Loucy (cell line): ENCODE data around the gene RGS3.

ENCODE experiments used
- H2AFZ ChIP-seq: fragments of 200-600 bp; sonication (generic); 2 replicates; pipeline ENCODE4 v1.6.0; 2016; ENCODE audit warnings: antibody characterized with exemption, mild to moderate bottlenecking, low read length, moderate library complexity
- H3F3A ChIP-seq: fragments of 200-600 bp; 2 replicates; pipeline ENCODE4 v1.6.0; 2016; ENCODE audit warnings: antibody characterized with exemption, low read depth, mild to moderate bottlenecking
- H3K27me3 ChIP-seq: fragments of 200-600 bp; sonication (generic); 2 replicates; pipeline ENCODE4 v1.6.1; 2014; ENCODE audit warnings: low read length, mild to moderate bottlenecking; ENCODE audit not compliant: insufficient read depth, poor library complexity, severe bottlenecking
- H3K36me3 ChIP-seq: fragments of 200-600 bp; sonication (generic); 2 replicates; pipeline ENCODE4 v1.6.1; 2016; ENCODE audit warnings: low read length; ENCODE audit not compliant: insufficient read depth
- H3K4me1 ChIP-seq: fragments of 200-600 bp; sonication (generic); 2 replicates; pipeline ENCODE4 v1.5.1; 2014; ENCODE audit warnings: low read length, mild to moderate bottlenecking; ENCODE audit not compliant: insufficient read depth, poor library complexity, severe bottlenecking
- H3K4me2 ChIP-seq: fragments of 200-600 bp; sonication (generic); 2 replicates; pipeline ENCODE4 v1.6.0; 2014; ENCODE audit warnings: antibody characterized with exemption, low read length, low read depth, mild to moderate bottlenecking; ENCODE audit not compliant: poor library complexity, severe bottlenecking
- H3K4me3 ChIP-seq: fragments of 200-600 bp; sonication (generic); 2 replicates; pipeline ENCODE4 v1.5.1; 2014; ENCODE audit warnings: low read length, mild to moderate bottlenecking, mixed read lengths; ENCODE audit not compliant: poor library complexity, severe bottlenecking
- H3K79me2 ChIP-seq: fragments of 200-600 bp; sonication (generic); 2 replicates; pipeline ENCODE4 v1.6.1; 2014; ENCODE audit warnings: low read length; ENCODE audit not compliant: insufficient read depth
- H3K9ac ChIP-seq: fragments of 200-600 bp; sonication (generic); 2 replicates; pipeline ENCODE4 v1.6.0; 2014; ENCODE audit warnings: mild to moderate bottlenecking, low read depth, low read length, moderate library complexity; ENCODE audit not compliant: poor library complexity, severe bottlenecking
- H3K9me2 ChIP-seq: fragments of 200-600 bp; sonication (generic); replicated peaks from 2 replicates; pipeline ENCODE4 v1.6.1; 2016; ENCODE audit warnings: low read depth, low read length, mixed read lengths
- H3K9me3 ChIP-seq: fragments of 200-600 bp; sonication (generic); 2 replicates; pipeline ENCODE4 v1.6.1; 2014; ENCODE audit warnings: mild to moderate bottlenecking, antibody characterized with exemption, low read length, low read depth; ENCODE audit not compliant: insufficient read depth
- H4K20me1 ChIP-seq: fragments of 200-600 bp; sonication (generic); 2 replicates; pipeline ENCODE4 v1.6.0; 2014; ENCODE audit warnings: antibody characterized with exemption, low read length, mild to moderate bottlenecking; ENCODE audit not compliant: insufficient read depth, poor library complexity, severe bottlenecking
- EZH2phosphoT487 ChIP-seq: fragments of 200-600 bp; IDR thresholded peaks from 2 replicates; pipeline ENCODE4 v1.6.1; 2018; ENCODE audit warnings: antibody characterized with exemption, mild to moderate bottlenecking, moderate library complexity, borderline replicate concordance
- TF ChIP-seq, protein P1 (sequence below): fragments of 200-600 bp; sonication (generic); conservative IDR thresholded peaks from 2 replicates; pipeline ENCODE4 v1.5.1; 2014; ENCODE audit warnings: mild to moderate bottlenecking, antibody characterized with exemption, low read length

The RGS3 gene

DNA sequence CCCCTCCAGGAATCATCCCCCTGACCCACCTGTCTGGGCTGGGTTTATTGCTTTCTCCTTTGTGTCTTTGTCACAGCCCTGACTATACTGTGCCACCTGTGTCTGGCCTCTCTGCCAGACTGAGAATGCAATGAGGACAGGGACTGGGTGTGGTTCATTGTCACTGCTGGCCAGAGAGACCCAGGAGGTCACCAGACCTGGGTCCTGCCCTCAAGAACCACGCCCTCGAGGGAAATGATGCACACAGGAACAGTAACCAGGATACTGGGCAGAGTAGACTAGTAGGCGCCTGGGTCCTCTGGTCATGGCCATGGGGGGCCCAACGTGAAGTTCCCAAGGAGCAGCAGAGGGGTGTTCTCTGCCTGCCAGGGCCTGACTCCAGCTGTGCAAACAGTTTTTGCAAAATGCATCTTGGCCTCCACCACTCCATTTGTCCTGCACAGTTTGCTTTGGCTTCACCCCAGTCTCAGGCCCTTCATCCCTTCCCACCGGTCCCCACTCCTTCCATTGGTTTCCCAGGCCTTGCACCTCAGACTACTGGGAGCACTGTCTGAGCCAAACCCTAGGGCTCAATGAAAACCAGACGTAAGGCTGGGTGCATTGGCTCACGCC is 17.8 kb downstream of the RGS3 start:
- H4K20me1 ChIP-seq = no peaks in the 10 kb centered on the region
- no peak overlapping the region for H3K4me2 ChIP-seq
- no peak overlapping the region for H3K9ac ChIP-seq
- peaks cover 19% of the 10 kb centered on the region for H3K4me1 ChIP-seq
- no peaks in the 10 kb centered on the region for H3K79me2 ChIP-seq
- no peak overlapping the region for H3K4me3 ChIP-seq
- H3K27me3 ChIP-seq = no peaks in the 10 kb centered on the region
- TF ChIP-seq EZH2phosphoT487 = no peak
- TF ChIP-seq, protein P1, sequence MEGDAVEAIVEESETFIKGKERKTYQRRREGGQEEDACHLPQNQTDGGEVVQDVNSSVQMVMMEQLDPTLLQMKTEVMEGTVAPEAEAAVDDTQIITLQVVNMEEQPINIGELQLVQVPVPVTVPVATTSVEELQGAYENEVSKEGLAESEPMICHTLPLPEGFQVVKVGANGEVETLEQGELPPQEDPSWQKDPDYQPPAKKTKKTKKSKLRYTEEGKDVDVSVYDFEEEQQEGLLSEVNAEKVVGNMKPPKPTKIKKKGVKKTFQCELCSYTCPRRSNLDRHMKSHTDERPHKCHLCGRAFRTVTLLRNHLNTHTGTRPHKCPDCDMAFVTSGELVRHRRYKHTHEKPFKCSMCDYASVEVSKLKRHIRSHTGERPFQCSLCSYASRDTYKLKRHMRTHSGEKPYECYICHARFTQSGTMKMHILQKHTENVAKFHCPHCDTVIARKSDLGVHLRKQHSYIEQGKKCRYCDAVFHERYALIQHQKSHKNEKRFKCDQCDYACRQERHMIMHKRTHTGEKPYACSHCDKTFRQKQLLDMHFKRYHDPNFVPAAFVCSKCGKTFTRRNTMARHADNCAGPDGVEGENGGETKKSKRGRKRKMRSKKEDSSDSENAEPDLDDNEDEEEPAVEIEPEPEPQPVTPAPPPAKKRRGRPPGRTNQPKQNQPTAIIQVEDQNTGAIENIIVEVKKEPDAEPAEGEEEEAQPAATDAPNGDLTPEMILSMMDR = no peak
- H3K9me2 ChIP-seq = no peaks in the 10 kb centered on the region
- H3F3A ChIP-seq = no peaks in the 10 kb centered on the region
- no peaks in the 10 kb centered on the region for H3K9me3 ChIP-seq
- no peaks in the 10 kb centered on the region for H3K36me3 ChIP-seq
- no peak overlapping the region for H2AFZ ChIP-seq

DNA sequence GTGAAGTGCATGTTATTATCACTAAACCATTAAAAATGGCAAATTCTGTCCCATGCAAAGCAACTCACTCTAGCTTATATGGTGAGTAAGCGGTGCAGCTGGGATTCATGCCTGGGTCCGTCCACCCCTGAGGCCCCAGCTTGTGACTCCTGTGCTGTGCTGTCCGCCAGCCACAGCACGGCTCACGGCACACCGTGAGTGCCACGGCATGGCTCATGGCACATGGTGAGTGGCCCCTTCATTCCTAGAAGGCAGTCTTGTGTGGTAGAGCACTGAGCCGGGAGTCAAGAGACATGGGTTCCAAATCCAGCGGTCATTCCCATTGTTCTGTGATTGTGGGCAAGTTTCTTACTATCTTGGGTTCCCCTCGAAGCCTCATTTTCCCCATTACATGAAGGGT is 18.8 kb downstream of the RGS3 start:
- Histone ChIP-seq H3K27me3 (no peaks in the 10 kb centered on the region), H3F3A (no peaks in the 10 kb centered on the region), H3K4me1 (peaks cover 17% of the 10 kb centered on the region), H3K9ac (no peak overlapping the region), H3K36me3 (no peaks in the 10 kb centered on the region), H2AFZ (no peak overlapping the region), H3K79me2 (no peaks in the 10 kb centered on the region), H3K9me3 (no peaks in the 10 kb centered on the region), H3K9me2 (no peaks in the 10 kb centered on the region), H3K4me2 (no peak overlapping the region), H3K4me3 (no peak overlapping the region), H4K20me1 (no peaks in the 10 kb centered on the region)
- TF ChIP-seq, protein P1 = no peak
- no peak for TF ChIP-seq EZH2phosphoT487

DNA sequence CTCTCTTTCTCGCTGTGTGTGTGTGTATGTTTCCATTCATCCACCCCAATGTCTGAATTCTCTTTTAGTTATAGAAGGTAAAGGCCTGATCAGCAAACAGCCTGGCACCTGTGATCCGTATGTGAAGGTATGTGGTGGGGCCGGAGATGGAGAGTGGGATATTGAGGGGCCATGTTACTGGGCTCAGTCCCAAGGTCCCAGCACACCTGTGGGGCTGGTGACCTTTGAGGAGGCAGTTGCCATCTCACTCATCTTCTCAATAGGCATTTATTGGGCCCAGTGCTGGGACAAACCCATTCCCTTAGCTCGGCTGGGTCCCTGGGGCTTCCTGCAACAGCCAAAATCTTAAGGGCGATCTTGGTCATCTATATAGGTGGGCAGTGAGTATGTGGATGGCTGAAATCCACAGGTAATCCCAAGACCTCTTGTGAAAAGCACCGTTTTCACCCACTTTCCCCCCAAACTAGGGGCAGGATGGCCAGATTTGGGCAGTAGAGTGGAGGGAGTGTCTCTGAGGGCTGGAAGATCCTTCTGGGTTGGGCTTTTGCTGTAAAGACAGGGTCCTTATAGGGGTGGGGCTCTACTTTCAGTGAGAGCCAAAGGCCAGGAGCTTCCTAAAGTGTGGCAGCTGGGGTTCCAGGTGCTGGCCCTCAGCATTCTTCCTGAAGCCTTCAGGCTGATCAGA is 19.6 kb downstream of the RGS3 start:
- Histone ChIP-seq H3K27me3 (no peaks in the 10 kb centered on the region), H3K4me3 (no peak overlapping the region), H3K4me1 (peaks cover 12% of the 10 kb centered on the region), H2AFZ (no peak overlapping the region), H3K9me3 (no peaks in the 10 kb centered on the region), H3K9me2 (no peaks in the 10 kb centered on the region), H3K79me2 (no peaks in the 10 kb centered on the region), H3F3A (no peaks in the 10 kb centered on the region), H4K20me1 (no peaks in the 10 kb centered on the region), H3K4me2 (no peak overlapping the region), H3K36me3 (no peaks in the 10 kb centered on the region), H3K9ac (no peak overlapping the region)
- TF ChIP-seq, protein P1 = no peak
- no peak for TF ChIP-seq EZH2phosphoT487
